HG03280 (cell line): Measurements from ENCODE around the gene KIF9.
"Not testable (repeated sequence)": the region's sequence is repeated elsewhere in the genome, so short reads cannot be mapped to it uniquely, and the experiment has no call there.

Source experiments
- ATAC-seq: cut with Tn5 transposase; IDR thresholded peaks from one replicate; pipeline ENCODE4 v1.9.1; 2021; ENCODE audit warnings: mild to moderate bottlenecking, moderate library complexity; ENCODE audit not compliant: unreplicated experiment

KIF9 gene, protein sequence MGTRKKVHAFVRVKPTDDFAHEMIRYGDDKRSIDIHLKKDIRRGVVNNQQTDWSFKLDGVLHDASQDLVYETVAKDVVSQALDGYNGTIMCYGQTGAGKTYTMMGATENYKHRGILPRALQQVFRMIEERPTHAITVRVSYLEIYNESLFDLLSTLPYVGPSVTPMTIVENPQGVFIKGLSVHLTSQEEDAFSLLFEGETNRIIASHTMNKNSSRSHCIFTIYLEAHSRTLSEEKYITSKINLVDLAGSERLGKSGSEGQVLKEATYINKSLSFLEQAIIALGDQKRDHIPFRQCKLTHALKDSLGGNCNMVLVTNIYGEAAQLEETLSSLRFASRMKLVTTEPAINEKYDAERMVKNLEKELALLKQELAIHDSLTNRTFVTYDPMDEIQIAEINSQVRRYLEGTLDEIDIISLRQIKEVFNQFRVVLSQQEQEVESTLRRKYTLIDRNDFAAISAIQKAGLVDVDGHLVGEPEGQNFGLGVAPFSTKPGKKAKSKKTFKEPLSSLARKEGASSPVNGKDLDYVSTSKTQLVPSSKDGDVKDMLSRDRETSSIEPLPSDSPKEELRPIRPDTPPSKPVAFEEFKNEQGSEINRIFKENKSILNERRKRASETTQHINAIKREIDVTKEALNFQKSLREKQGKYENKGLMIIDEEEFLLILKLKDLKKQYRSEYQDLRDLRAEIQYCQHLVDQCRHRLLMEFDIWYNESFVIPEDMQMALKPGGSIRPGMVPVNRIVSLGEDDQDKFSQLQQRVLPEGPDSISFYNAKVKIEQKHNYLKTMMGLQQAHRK

DNA sequence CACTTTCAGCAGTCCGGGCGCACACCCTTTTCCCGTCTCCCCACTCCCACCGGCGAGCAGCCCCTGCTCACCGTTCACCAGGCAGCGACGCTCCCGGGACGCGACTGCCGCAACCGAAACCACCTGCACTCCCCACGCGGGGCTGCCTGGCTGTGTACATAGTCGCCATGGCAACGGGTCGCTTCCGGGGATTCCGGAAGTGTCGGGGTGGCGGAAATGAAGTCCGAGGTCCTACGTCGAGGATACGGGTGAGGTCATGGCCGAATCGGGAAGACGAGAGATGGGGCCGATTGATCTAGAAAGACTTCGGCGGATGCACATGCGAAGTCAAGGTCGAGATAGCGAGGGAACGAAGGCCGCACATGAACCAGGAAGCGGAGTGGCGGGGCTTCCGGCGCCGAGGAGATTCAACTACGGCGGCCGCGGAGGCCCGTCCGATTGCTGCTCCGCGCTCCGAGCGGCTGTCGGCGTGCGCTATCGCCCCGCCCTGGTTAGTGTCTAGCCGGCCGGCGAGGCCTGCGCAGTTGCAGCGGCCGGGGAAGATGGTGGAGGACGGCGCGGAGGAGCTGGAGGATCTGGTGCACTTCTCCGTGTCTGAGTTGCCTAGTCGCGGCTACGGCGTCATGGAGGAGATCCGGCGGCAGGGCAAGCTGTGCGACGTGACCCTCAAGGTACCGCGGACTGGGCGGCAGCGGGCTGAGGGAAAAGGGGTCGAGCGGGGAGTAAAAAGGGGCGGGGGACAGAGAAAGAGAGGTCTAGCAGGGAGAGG, at the start of gene KIF9, which contains the start of gene KLHL18:
TSS of gene KIF9 (minus strand) at position 376 of the 769 bp plus-strand sequence. CDS start 5,425 bp downstream, outside the sequence.
TSS of gene KLHL18 (plus strand) at position 521 of the 769 bp plus-strand sequence. CDS start at position 543, 22 bp downstream.
- ATAC-seq, result peak; percentile 84

- ATAC-seq, result no peak
Observed at GRCh38 chr3:47324278-47324865, 41.8 kb upstream of the KIF9 start.

DNA sequence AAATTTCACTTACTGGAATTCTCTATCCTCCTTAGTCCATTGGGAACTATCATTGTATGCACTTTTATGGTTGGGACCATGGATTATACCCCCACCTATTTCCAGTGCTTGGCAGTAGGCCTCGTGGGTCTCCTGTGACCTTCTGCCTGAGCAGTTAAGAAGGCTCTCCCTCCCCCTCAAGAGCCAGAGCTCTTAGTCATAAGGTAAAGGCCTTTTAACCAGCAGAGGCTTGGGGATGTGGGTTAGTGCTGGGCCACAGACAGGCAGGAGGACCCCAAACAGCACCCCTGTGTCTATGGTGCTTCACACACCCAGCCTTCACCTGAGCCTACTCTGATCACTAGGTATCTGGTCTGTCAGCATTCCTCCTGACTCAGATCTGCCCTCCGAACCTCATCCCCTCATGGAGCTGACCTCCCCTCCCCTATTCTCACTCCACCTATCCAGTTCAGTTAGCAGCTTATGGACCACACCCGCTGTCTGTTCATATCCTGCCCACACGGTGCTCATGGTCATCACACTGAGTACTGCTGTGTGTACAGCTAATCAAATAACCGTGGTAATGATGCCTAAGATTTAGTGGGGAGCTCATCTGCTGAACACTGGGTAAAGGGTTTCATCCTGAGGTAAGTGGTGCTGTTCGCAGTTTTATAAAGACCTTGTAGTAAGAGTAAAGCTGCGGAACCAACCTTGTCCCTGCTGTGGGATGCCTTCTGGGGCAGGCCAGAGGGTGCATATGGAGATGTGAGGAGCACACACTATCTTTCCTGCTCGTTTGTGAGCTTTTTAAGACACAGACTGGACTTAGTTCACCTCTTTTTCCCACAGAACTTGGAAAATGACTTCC, 41.1 kb upstream of the KIF9 start:
- no peak for ATAC-seq

DNA sequence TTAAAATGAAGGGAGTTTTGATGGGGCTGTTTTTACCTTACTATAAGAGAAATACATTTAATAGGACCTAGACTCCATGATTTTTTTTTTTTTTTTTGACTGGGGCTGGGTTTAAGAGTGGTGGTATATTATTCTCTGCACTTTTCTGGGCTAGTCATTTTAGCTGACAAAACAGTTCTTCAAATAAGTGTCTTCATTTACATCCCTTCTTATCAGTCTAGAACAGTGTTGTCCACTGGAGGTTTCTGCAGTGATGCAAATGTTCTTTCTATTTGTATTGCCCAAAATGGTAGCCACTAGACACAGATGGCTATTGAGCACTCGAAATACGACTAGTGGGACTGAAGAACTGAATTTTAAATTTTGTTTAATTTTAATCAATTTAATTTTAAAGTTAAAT, 37.4 kb upstream of the KIF9 start:
- ATAC-seq, result no peak

DNA sequence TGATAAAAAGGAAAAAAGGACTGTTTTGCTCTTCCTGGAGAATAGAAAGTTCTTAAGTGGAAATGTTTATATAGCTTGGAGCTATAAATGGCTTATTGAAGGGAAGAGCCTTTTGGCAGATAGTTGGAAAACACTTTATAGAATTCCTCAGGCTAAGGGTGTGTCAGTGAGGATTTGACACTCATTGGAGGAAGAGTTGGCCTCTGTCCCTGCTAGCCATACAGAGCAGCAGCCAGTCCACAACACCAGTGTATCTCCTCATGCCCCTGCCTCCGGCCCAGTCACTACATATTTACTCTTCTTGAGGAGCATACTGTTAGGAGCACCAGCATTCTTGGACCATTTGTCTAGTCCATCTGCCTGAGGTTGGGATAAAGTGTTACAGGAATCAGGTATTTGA, 36.3 kb upstream of the KIF9 start:
- no peak for ATAC-seq

- ATAC-seq, result not testable (repeated sequence)
Observed at GRCh38 chr3:47316151-47316550, 33.6 kb upstream of the KIF9 start.

DNA sequence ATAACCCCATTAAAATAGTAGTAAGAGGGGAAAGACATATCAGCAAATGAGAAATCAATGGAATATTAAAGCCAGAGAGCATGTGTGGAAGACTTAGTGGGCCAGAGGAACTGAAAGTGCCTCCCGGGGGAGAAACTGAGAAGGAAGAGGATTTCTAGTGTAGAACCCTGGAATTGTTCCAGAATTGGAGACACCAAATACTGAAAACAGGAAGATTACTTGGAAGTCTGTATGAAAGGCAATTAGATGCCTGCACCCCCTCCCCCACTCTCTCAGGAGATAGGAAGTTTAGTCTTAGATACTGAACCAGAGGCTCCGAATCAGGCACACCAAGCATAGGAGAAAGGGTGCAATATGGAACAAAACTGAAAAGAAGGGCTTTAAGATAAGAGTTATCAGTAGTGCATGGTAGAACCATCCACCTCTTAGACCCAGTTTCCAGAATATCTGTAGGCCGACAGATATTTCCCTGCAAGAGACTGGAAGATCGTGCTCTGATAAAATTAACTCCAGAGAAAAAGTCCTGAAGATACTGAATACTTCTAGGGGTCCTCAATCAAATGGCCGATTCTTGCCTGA, 32.6 kb upstream of the KIF9 start:
- ATAC-seq, result no peak

- no peak for ATAC-seq
Observed at GRCh38 chr3:47314056-47314764, 31.6 kb upstream of the KIF9 start.

GRCh38 chr3:47313341-47314055, 30.9 kb upstream of the KIF9 start:
- ATAC-seq, result no peak

DNA sequence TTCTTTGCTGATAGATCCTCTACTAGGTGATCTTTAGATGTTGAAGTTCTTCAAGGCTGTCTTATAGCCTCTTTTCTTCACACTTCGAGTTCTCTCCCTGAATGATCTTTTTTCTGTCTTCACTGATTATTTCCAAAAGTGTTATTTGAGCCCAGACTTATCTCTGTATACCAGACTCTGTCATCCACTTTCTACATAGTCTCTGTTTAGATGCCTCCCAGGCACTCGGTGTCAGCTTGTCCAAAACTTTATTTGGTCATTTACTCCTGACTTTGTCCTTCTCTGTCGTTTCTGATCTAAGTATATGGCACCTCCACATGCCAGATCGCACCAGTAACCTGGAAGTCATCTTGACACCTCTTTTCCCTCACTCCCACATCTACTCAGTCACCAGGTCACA, 27.8 kb upstream of the KIF9 start:
- no peak for ATAC-seq

- ATAC-seq, result not testable (repeated sequence)
Observed at GRCh38 chr3:47309231-47309630, 26.6 kb upstream of the KIF9 start.

DNA sequence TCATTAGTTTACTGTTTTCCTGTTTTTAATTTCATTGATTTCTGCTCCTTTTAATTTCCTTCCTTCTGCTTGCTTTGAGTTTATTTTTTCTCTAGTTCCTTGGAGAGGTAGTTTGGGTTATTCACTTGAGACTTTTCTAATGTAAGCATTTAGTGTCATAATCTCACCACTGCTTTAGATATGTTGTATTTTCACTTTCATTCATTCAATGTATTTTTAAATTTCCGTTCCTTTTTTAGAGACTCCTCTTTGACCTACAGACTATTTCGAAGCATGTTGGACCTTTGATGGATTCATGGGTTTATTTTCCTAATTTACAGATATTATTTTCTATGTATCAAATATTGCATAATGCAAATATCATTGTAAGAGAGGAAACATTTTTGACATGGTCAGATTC, 23.4 kb upstream of the KIF9 start:
- no peak for ATAC-seq

DNA sequence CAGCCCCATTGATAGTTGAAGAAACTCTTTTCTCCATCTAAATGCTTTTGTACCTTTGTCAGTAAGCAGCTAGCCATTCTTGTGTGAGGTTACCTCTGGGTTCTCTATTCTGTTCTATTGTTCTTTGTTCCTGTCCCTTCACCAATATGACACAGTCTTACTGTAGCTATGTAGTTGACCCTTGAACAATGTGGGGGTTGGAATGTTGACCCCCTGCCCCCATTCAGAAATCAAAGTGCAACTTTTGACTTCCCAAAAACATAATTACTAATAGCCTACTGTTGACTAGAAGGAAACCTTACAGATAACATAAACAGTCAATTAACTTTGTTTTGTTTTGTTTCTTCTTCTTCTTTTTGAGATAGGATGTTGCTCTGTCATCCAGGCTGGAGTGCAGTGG, 18.9 kb upstream of the KIF9 start:
- no peak for ATAC-seq

DNA sequence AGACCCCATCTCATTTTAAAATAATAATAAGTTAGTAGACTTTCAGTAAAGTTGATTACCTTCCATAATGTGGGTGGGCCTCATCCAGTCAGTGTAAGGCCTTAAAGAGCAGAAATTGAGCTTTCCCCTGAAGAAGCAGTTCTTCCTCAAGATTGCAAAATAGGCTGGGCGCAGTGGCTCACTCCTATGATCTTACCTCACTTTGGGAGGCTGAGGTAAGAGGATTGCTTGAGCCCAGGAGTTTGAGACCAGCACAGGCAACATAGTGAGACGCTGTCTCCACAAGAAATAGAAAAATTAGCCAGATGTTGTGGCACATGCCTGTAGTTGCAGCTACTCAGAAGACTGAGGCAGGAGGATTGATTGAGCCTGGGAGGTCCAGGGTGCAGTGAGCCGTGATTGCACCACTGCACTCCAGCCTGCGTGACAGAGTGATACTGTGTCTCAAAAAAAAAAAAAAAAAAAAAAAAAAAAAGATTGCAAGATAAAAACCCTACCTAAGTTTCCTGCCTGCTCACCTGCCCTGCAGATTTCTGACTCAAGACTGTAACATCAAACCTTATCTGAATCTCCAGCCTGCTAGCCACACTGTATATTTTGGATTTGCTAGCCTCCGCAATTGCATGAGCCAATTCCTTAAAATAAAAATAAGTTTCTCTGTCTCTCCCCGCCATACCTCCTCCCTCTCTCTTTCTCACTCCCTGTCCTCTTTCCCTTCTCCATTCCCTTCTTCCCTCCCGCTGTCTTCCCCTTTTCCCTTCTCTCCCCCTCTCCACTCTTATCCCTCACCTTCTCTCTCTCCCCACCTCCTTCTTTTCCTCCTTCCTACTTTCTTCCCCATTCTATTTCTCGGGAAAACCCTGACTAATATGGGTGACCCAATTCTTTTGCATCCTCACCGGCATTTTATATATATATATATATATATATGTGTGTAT, 17.1 kb upstream of the KIF9 start:
- ATAC-seq, result no peak

GRCh38 chr3:47298439-47298838, 15.8 kb upstream of the KIF9 start:
- no peak for ATAC-seq

- no peak for ATAC-seq
Observed at GRCh38 chr3:47296562-47297302, 14.1 kb upstream of the KIF9 start.

DNA sequence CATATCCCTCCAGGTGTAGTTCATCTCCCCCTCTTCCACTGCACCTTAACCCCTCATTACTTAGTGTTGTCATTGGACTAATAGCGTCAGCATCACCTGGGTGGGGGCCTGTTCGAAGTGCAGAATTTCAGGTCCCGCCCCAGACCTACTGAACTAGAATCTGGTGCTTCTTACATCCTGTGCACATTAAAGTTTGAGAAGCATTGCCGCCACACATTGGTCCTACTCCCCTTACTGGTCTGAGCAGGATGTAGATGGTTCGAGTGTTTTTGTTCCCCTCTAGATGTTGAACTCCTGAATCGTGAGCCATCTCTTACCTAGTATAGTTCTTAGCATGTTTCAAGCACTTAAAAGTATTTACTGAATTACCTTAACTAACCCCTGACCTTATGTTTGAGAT, 13.4 kb upstream of the KIF9 start:
- ATAC-seq, result no peak
